HG02642 (cell line): ENCODE measurements around the gene ENHO.

Source experiments
- ATAC-seq: cut with Tn5 transposase; IDR thresholded peaks from one replicate; pipeline ENCODE4 v1.9.1; 2021; ENCODE audit warnings: mild to moderate bottlenecking; ENCODE audit not compliant: unreplicated experiment, poor library complexity

The ENHO gene

GRCh38 chr9:34555936-34556525 is 33.2 kb upstream of the ENHO start:
- no peak for ATAC-seq

GRCh38 chr9:34555500-34555899 is 32.7 kb upstream of the ENHO start:
- no peak for ATAC-seq

GRCh38 chr9:34555002-34555348 is 32.2 kb upstream of the ENHO start:
- ATAC-seq: no peak

- no peak for ATAC-seq
Measured at GRCh38 chr9:34554211-34555001, 31.6 kb upstream of the ENHO start.

GRCh38 chr9:34553511-34554021 is 30.8 kb upstream of the ENHO start:
- ATAC-seq: no peak

GRCh38 chr9:34552986-34553385 is 30.2 kb upstream of the ENHO start:
- ATAC-seq: no peak

DNA sequence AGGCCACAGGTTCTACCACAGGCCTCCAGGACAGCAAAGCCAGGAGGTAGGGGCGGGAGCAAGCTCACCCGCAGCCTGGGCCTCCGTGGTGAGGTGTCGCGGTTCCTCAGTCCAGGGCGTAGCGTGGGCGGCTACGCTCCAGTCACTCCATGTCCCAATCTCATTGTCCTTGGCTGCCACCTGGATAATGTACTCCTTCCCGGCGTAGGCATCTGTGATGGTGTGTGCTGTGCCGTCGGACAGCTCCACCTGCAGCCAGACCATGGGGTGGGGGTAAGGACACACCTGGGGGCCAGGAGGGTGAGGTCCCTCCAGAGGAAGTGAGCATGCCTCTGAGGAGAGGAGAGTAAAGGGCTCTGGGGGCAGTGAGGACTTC is 29.8 kb upstream of the ENHO start:
- ATAC-seq: no peak

GRCh38 chr9:34551751-34552605 is 29.2 kb upstream of the ENHO start:
- ATAC-seq: no peak

- ATAC-seq: no peak
Measured at GRCh38 chr9:34550681-34551270, 28.0 kb upstream of the ENHO start.

- ATAC-seq: no peak
Measured at GRCh38 chr9:34550016-34550680, 27.4 kb upstream of the ENHO start.

GRCh38 chr9:34549407-34549732 is 26.6 kb upstream of the ENHO start:
- ATAC-seq: no peak

GRCh38 chr9:34547960-34548611 is 25.3 kb upstream of the ENHO start:
- no peak for ATAC-seq

DNA sequence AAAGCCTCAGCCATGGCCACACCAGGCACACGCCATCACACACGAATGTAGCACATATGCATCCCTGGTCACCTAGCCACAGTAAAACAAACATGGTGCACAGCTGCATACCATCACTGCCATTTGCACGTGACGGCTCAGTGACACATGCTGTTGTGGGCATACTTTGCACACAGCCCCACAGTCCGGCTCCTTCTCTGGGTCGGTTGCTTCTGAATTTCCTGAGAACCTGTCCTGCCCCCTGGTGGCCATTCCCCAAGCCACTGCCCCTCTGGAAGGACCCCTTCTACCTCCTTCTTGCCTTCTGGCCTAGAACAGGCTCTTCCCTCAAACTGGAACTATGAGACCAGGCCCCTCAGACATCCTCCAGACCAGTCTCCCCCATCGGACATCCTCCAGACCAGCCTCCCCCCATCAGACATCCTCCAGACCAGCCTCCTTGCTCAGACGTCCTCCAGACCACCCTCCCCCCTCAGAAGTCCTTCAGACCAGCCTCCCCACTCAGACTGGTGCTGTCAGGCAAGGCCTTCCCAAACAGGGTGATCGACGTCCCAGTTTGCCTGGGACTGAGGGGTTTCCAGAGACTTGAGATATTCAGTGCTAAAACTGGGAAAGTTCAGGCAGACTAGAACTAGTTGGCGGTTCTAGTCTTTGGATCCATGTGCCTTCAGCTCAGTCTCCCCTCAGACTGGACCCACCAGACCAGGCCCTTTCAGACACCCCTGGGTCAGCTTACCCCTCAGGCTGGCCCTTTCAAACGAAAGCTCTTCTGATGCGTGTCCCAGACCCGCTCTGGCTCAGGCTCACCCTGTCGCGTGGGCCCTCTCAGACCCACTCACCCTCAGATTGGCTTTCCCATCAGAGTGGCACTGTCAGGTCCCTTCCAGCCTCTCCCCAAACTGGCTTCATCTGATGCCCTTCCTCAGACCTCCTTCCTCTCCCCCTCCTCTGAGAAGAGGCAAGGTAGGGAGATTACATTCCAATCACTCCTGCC is 24.3 kb upstream of the ENHO start:
- ATAC-seq: no peak

- ATAC-seq: no peak
Measured at GRCh38 chr9:34546102-34546833, 23.5 kb upstream of the ENHO start.

GRCh38 chr9:34545497-34545896 is 22.7 kb upstream of the ENHO start:
- ATAC-seq: no peak

GRCh38 chr9:34544035-34544434 is 21.2 kb upstream of the ENHO start:
- ATAC-seq: no peak

GRCh38 chr9:34541540-34541939 is 18.8 kb upstream of the ENHO start:
- no peak for ATAC-seq

DNA sequence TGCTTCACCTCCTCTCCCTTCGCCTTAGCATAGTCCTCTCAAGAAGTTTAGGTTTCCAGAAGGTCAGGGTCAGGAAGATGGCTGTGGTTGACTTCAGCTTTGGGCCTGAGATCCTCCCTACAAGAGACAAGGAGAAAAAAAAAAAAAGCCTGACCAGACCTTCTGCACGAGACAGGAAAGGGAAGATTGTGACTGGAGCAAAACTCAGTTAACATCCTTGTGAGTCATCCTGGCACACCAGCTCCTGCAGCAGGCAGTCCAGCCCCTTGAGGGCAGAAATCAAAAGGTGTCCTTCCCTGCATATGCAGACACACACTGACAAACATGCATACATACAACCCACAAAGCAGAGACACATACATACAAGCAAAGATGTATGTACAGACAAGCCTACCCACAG is 18.0 kb upstream of the ENHO start:
- ATAC-seq: no peak
